ENCODE results near the gene PGAM4.

GRCh38 chrX:77945910-77946545, 23.4 kb downstream of the PGAM4 start:
- TF ChIP-seq POLR2A (IDR thresholded peaks at IDR 0.05) (no peak), CTCF (IDR thresholded peaks at IDR 0.05) (no peak)
